ENCODE results near the gene AUTS2.
A peak's percentile ranks its signal among the peaks of the same experiment; 100 is the strongest.

The AUTS2 gene

DNA sequence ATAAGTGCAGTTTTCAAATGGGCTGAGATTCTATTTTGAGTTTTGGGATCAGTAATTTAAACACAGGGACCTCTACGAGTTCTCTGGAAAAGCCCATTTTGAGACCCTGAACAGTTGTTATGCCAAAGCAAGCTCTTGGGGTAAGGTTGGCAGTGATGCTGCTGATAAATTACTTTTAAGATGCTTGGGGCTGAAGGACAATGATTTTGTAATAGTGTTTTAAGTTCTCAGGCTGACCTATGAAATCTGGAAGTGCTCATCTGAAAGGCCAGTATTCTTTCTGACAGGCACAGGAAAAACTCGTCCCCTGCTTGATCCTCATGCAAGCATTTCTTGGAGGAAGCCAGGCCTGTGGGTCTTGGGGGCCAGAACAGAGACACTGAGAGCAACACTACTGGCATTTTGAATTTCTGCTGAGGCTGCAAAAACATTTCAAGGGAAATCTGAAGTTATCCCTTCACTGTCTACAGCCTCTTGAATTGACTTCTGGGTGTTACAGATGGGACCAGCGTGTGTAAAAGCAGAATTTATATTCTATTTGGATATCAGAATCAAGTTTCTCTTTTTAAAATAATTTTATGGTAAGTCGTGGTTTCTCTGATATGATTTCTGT lies 79.7 kb downstream of the AUTS2 start:
- H3K4me3 ChIP-seq (replicated peaks in 1 of 2; ENCODE audit: low read depth in 2 of 2, low read length in 2 of 2) = no peak overlapping the region
- TF ChIP-seq, protein P1, sequence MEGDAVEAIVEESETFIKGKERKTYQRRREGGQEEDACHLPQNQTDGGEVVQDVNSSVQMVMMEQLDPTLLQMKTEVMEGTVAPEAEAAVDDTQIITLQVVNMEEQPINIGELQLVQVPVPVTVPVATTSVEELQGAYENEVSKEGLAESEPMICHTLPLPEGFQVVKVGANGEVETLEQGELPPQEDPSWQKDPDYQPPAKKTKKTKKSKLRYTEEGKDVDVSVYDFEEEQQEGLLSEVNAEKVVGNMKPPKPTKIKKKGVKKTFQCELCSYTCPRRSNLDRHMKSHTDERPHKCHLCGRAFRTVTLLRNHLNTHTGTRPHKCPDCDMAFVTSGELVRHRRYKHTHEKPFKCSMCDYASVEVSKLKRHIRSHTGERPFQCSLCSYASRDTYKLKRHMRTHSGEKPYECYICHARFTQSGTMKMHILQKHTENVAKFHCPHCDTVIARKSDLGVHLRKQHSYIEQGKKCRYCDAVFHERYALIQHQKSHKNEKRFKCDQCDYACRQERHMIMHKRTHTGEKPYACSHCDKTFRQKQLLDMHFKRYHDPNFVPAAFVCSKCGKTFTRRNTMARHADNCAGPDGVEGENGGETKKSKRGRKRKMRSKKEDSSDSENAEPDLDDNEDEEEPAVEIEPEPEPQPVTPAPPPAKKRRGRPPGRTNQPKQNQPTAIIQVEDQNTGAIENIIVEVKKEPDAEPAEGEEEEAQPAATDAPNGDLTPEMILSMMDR (IDR thresholded peaks at IDR 0.05; ENCODE audit: low read depth, low read length) = no peak
- no peak for DNase-seq (ENCODE audit: low read depth in 2 of 2)

DNA sequence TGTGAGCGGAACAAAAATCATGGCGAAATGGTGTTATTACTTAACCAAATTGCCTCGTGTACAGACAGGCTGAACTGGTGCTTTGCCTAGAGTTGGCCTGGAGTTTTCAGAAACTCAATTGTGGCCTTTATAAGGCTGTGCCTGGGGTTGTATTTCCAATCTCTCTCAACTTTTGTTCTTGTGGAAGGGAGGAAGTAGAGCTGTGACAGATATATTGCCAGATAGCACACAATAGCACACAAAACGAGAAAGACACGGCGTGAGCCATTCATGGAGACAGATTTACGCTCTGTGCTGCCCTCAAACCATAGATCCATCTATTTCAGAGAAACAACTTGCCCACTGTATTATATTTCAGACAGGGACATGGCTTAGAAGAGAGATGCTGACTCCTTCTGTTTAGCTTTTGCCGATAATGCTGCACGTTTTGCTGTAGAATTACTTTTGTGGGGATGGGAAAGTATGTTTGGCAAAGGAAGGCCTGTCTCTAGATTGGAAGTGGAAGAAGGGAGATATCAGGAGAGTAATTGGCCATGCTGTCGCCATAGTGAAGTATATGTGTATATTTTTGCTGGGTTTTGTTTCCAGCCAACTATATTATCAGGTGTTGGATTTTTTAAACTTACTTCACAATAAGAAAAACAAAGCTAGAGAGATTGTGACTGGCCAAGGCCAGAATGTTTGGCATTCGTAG lies 80.4 kb downstream of the AUTS2 start:
- DNase-seq (ENCODE audit: low read depth in 2 of 2) = peak in 1 of 2 donors; percentile 43
- H3K4me3 ChIP-seq (replicated peaks in 1 of 2; ENCODE audit: low read depth in 2 of 2, low read length in 2 of 2) = no peak overlapping the region
- TF ChIP-seq, protein P1 (IDR thresholded peaks at IDR 0.05; ENCODE audit: low read depth, low read length) = no peak

DNA sequence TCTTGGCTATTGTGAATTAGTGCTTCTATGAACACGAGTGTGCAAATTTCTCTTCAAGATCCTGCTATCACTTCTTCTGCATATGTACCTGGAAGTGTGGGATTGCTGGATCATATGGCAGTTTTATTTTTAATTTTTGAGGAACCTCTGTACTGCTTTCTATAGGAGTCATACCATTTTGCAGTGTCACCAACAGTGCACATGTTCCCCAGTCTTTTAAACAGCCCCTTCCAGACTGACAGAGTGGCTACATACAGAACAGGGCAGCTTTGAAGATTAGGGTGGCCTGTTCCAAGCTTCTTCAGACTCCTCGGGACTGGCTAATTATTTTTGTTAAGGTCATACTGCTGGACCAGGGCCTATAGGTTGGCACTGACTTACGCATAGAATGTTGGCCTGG lies 82.9 kb downstream of the AUTS2 start:
- no peak for DNase-seq (ENCODE audit: low read depth in 2 of 2)
- TF ChIP-seq, protein P1 (IDR thresholded peaks at IDR 0.05; ENCODE audit: low read depth, low read length) = no peak
- H3K4me3 ChIP-seq (replicated peaks in 1 of 2; ENCODE audit: low read depth in 2 of 2, low read length in 2 of 2) = no peak overlapping the region

DNA sequence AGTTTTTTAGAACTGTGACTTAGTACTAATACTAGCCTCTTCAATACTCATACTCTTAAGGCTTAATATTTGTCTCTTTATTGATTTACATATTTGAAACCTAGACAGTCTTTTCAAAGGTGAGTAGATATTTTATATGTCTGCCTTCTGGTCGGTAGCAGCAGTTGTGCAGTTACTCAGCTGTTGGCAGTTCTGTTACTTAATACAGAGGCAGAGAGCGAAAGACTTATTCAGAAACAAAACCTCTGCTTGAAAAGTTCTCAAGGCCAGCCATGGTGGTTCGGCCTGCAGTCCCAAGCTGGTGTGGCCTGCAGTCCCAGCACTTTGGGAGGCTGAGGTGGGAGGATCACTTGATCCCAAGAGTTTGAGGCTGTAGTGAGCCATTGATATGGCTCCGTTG lies 84.2 kb downstream of the AUTS2 start:
- TF ChIP-seq, protein P1 (IDR thresholded peaks at IDR 0.05; ENCODE audit: low read depth, low read length) = no peak
- DNase-seq (ENCODE audit: low read depth in 2 of 2) = no peak
- H3K4me3 ChIP-seq (replicated peaks in 1 of 2; ENCODE audit: low read depth in 2 of 2, low read length in 2 of 2) = no peak overlapping the region

DNA sequence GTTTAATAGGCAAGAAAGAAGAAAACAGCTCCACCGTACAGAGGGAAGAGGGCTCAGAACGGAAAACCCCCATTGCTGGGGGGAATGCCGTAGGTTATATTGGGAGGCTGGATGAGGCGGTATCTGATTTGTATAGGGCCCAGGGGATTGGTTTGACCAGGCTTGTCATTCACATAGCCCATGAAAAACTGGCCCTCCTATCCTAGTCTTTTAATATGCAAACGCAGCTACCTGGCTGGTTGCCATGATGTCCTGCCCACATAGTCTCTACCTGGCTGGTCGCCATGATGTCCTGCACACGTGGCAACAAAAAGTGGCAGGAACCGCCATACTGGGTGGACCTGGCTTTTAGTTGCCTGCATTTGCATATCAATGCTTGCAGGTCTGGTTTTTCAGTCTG lies 84.7 kb downstream of the AUTS2 start:
- H3K4me3 ChIP-seq (replicated peaks in 1 of 2; ENCODE audit: low read depth in 2 of 2, low read length in 2 of 2) = no peak overlapping the region
- DNase-seq (ENCODE audit: low read depth in 2 of 2) = no peak
- TF ChIP-seq, protein P1 (IDR thresholded peaks at IDR 0.05; ENCODE audit: low read depth, low read length) = no peak

DNA sequence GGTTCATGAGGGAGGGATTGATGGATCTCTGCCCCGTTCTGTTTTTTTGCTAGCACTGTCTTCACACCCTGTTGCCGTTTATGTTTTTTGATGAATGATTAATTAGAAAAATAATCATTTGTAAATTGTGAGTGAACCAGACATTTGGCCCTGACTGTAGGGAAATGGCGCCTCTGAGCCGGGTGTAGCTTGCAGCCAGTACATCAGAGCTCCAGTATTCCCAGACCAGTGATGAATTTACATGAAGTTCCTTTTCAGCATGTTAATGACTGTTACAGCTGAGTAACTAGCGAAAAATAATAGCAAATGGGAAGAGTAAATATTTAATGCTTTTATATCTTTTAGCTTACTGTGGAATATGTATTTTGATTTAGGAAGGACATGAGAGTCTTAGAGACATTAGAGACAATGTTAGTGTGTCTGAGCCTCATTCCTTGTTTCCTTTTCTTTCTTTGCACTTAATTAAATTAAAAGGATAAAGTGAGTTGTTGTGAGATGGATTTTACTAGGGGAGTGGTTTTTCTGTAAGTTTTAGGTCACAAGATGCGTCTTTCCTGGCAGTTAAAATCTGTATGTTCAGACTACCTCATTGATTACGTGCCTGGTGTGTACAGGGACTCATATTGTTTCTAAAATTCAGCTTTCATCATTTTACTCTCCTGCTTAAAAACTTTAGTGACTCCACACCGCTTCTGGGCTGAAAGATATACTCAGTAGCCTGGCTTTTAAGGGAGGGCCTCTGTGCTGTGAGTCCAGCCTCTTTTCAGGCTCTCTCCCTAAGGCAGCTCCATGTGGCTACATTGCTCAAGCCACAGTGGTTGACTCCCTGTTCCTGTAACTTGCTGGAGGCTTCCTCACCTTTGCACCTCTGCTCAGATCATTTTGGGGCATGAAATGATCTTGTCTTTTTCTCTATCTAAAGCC lies 86.4 kb downstream of the AUTS2 start:
- TF ChIP-seq, protein P1 (IDR thresholded peaks at IDR 0.05; ENCODE audit: low read depth, low read length) = no peak
- no peak overlapping the region for H3K4me3 ChIP-seq (replicated peaks in 1 of 2; ENCODE audit: low read depth in 2 of 2, low read length in 2 of 2)
- no peak for DNase-seq (ENCODE audit: low read depth in 2 of 2)
